GM12878 (cell line): Measurements from ENCODE around the gene PPP1R12B. TPM values are rescaled to one million over a fixed set of nuclear protein-coding genes. Genes with fewer than 3 reads are reported as not detected.

Source experiments
- ATAC-seq: fragments of 200-7000 bp; cut with Tn5 transposase; 3 replicates; pipeline ENCODE4 v1.9.1; 2020; ENCODE audit warnings: mild to moderate bottlenecking, moderate library complexity
- BruUV-seq: library from RNA; stranded (reverse); fragments of 400-500 nt; replicated peaks from 2 replicates; lab custom pipeline; 2021; lab: Mats Ljungman, UMichigan
- CTCF ChIA-PET: fragments of 300-600 bp; sonication (Branson Sonifier 250); formaldehyde crosslinking; extraction: SDS; loops from one replicate; lab custom pipeline; 2021; ENCODE audit warnings: inconsistent platforms; lab: Yijun Ruan, JAX
- POLR2A ChIA-PET: fragments of 350-600 bp; formaldehyde crosslinking; extraction: SDS; loops from one replicate; lab custom pipeline; 2021; ENCODE audit warnings: inconsistent platforms; lab: Charles Lee
- RAD21 ChIA-PET: fragments of 300-600 bp; sonication (Branson Sonifier 250); formaldehyde crosslinking; loops from one replicate; lab custom pipeline; 2023; ENCODE audit warnings: antibody characterized with exemption; ENCODE audit not compliant: unreplicated experiment; lab: Charles Lee
- SMC1A ChIA-PET: fragments of 300-600 bp; sonication (Branson Sonifier 250); formaldehyde crosslinking; loops from one replicate; lab custom pipeline; 2023; ENCODE audit not compliant: unreplicated experiment, uncharacterized antibody; lab: Charles Lee
- DNase-seq: peaks from one replicate; pipeline ENCODE4 v3.0.0-alpha.2; 2011; ENCODE audit warnings: low read depth, low spot score
- FAIRE-seq: peaks from 3 replicates; lab custom pipeline; 2011; peaks lifted over from hg19 to GRCh38; lab: Jason Lieb, UNC
- H2AFZ ChIP-seq: 2 replicates; pipeline ENCODE4 v1.6.0; 2011; ENCODE audit warnings: low read depth, low read length, control low read depth; ENCODE audit not compliant: control insufficient read depth
- H3K27ac ChIP-seq: 2 replicates; pipeline ENCODE4 v1.5.1; 2011; ENCODE audit warnings: control low read depth; ENCODE audit not compliant: control insufficient read depth, insufficient read depth
- H3K27me3 ChIP-seq, 2 experiments: replicated peaks in 1 of 2; 2 replicates each; pipeline versions ENCODE4 v1.6.0 to v1.6.1; 2011; ENCODE audit warnings: low read length in 1 of 2; ENCODE audit not compliant: control insufficient read depth in 2 of 2, insufficient read depth in 2 of 2
- H3K36me3 ChIP-seq, 2 experiments: 2 replicates each; pipeline ENCODE4 v1.5.1; 2011; ENCODE audit warnings: low read length in 1 of 2; ENCODE audit not compliant: control insufficient read depth in 2 of 2, insufficient read depth in 2 of 2
- H3K4me1 ChIP-seq: 2 replicates; pipeline ENCODE4 v1.6.1; 2011; ENCODE audit warnings: mild to moderate bottlenecking, low read length, moderate library complexity, mixed read lengths; ENCODE audit not compliant: control insufficient read depth, insufficient read depth
- H3K4me2 ChIP-seq: 2 replicates; pipeline ENCODE4 v1.6.0; 2011; ENCODE audit warnings: control low read depth; ENCODE audit not compliant: control insufficient read depth, insufficient read depth
- H3K4me3 ChIP-seq: fragments of 200-600 bp; sonication (generic); 2 replicates; pipeline ENCODE4 v1.5.1; 2016
- H3K79me2 ChIP-seq: 2 replicates; pipeline ENCODE4 v1.6.0; 2011; ENCODE audit warnings: low read length; ENCODE audit not compliant: control insufficient read depth, insufficient read depth
- H3K9ac ChIP-seq: 2 replicates; pipeline ENCODE4 v1.8.0; 2011; ENCODE audit warnings: low read length, control low read depth, mixed read lengths; ENCODE audit not compliant: control insufficient read depth, insufficient read depth
- H3K9me3 ChIP-seq: replicated peaks from 3 replicates; pipeline ENCODE4 v1.5.1; 2011; ENCODE audit warnings: mild to moderate bottlenecking, low read length; ENCODE audit not compliant: control insufficient read depth, insufficient read depth
- H4K20me1 ChIP-seq: 2 replicates; pipeline ENCODE4 v1.6.0; 2011; ENCODE audit not compliant: control insufficient read depth, insufficient read depth
- BRCA1 ChIP-seq: IDR thresholded peaks from 2 replicates; pipeline ENCODE4 v1.6.1; 2011; ENCODE audit warnings: low read depth, low read length, improper control_type of control experiment
- DPF2 ChIP-seq: fragments of 450-650 bp; IDR thresholded peaks from 2 replicates; pipeline ENCODE4 v1.6.1; 2017; ENCODE audit warnings: mild to moderate bottlenecking
- HDAC6 ChIP-seq: fragments of 200-600 bp; sonication (generic); IDR thresholded peaks from one replicate; pipeline ENCODE4 v1.8.0; 2017; ENCODE audit warnings: antibody characterized with exemption; ENCODE audit not compliant: unreplicated experiment
- HDGF ChIP-seq: fragments of 450-650 bp; IDR thresholded peaks from 2 replicates; pipeline ENCODE4 v1.6.1; 2016; ENCODE audit warnings: antibody characterized with exemption
- IRF5 ChIP-seq: fragments of 450-650 bp; IDR thresholded peaks from 2 replicates; pipeline ENCODE4 v1.6.1; 2017; ENCODE audit warnings: borderline replicate concordance
- NR2C2 ChIP-seq: IDR thresholded peaks from 2 replicates; pipeline ENCODE4 v1.6.1; 2011; ENCODE audit warnings: borderline replicate concordance, low read depth; ENCODE audit not compliant: control insufficient read depth, insufficient read length
- RAD21 ChIP-seq: IDR thresholded peaks from 2 replicates; pipeline ENCODE4 v1.6.1; 2011; ENCODE audit warnings: mild to moderate bottlenecking, low read depth, low read length, moderate library complexity; ENCODE audit not compliant: insufficient read depth
- RB1 ChIP-seq: fragments of 450-650 bp; formaldehyde crosslinking; IDR thresholded peaks from 2 replicates; pipeline ENCODE4 v1.6.1; 2017; ENCODE audit warnings: mild to moderate bottlenecking, borderline replicate concordance
- SMC3 ChIP-seq: IDR thresholded peaks from 2 replicates; pipeline ENCODE4 v1.6.1; 2011; ENCODE audit warnings: low read length, improper control_type of control experiment, borderline replicate concordance
- SUPT20H ChIP-seq: IDR thresholded peaks from 2 replicates; pipeline ENCODE4 v1.6.1; 2011; ENCODE audit warnings: low read depth, mild to moderate bottlenecking, low read length, moderate library complexity, borderline replicate concordance; ENCODE audit not compliant: control insufficient read depth
- TAF1 ChIP-seq: IDR thresholded peaks from 2 replicates; pipeline ENCODE4 v1.6.1; 2011; ENCODE audit warnings: mild to moderate bottlenecking, low read depth, low read length, borderline replicate concordance
- TCF12 ChIP-seq: IDR thresholded peaks from 2 replicates; pipeline ENCODE4 v1.6.1; 2011; ENCODE audit warnings: low read depth, mild to moderate bottlenecking, low read length
- ZNF217 ChIP-seq: fragments of 450-650 bp; IDR thresholded peaks from 2 replicates; pipeline ENCODE4 v1.6.1; 2017; ENCODE audit warnings: antibody characterized with exemption, mild to moderate bottlenecking
- ZNF384 ChIP-seq: IDR thresholded peaks from 2 replicates; pipeline ENCODE4 v1.6.1; 2012; ENCODE audit warnings: low read depth, mild to moderate bottlenecking, low read length, improper control_type of control experiment, borderline replicate concordance
- WGBS: methylation state at CpG from one replicate; pipeline ENCODE4 v1.1.6; 2016; ENCODE audit warnings: low lambda C conversion rate; ENCODE audit not compliant: insufficient replicate concordance, insufficient coverage; ENCODE audit errors: missing lambda C conversion rate; 5-methylcytosine and 5-hydroxymethylcytosine counted together
- in situ Hi-C: fragments of 300-500 bp; cut with MboI; formaldehyde crosslinking; loops from 9 replicates; pipeline ENCODE4 v1.14.3; 2018; ENCODE audit warnings: mixed read lengths
- intact Hi-C: fragments of 100-400 bp; cut with micrococcal nuclease; formaldehyde crosslinking; loops from one replicate; pipeline ENCODE4 v1.14.2; 2022; ENCODE audit not compliant: unreplicated experiment
- polyA plus RNA-seq, 11 experiments: library from polyadenylated mRNA; depleted of rRNA in 4 of 11; unstranded in 6 of 11; stranded (reverse) in 5 of 11; fragments of >200 nt; fragmentation: Nextera tagmentation in 4 of 11; fragmentation: Illumina TruSeq in 1 of 11; extraction: Ambion mirVana in 4 of 11; extraction: Trizol in 1 of 11; gene quantifications; 1 replicate in 1 of 11; 2 replicates in 10 of 11; pipeline versions ENCODE4 v1.2.1 to v1.2.3, GENCODE V29; 2011 to 2016; ENCODE audit warnings: inconsistent platforms in 2 of 11, missing spikeins in 2 of 11, low read depth in 1 of 11
- total RNA-seq, 4 experiments: library from RNA; depleted of rRNA in 3 of 4; stranded (reverse); fragments of >200 nt in 3 of 4; fragmentation: Illumina TruSeq in 1 of 4; extraction: Trizol in 1 of 4; gene quantifications; 2 replicates each; pipeline versions ENCODE4 v1.2.1 to v1.2.3, GENCODE V29; 2013 to 2021
- TF ChIP-seq, protein P1 (sequence below): fragments of 450-650 bp; conservative IDR thresholded peaks from 2 replicates; pipeline ENCODE4 v1.6.1; 2017; ENCODE audit warnings: mild to moderate bottlenecking, moderate library complexity

Gene PPP1R12B
- total and polyA plus RNA-seq, 10 of the 15 experiments (the other 5 are each of a cell fraction or from before 2014, with no cell fraction given): 0.29 to 9.4 (median 4.7) TPM

- Histone ChIP-seq H3K9ac (no peak overlapping the region), H3K27ac (no peak overlapping the region), H3K4me3 (no peak overlapping the region), H3K4me2 (no peak overlapping the region), H3K27me3 (no peaks in the 10 kb centered on the region), H3K36me3 (no peaks in the 10 kb centered on the region), H3K79me2 (no peaks in the 10 kb centered on the region), H4K20me1 (no peaks in the 10 kb centered on the region), H3K4me1 (peaks cover 34% of the 10 kb centered on the region), H2AFZ (no peak overlapping the region), H3K9me3 (no peaks in the 10 kb centered on the region)
- FAIRE-seq (no peak), DNase-seq (no peak), ATAC-seq (no peak)
- no TSS peak for BruUV-seq
- RAD21 ChIA-PET: no interaction called here
- no peak for TF ChIP-seq ZNF217
- TF ChIP-seq RB1: no peak
- no peak for TF ChIP-seq NR2C2
- no peak for TF ChIP-seq SUPT20H
- TF ChIP-seq SMC3: no peak
- no peak for TF ChIP-seq DPF2
- no peak for TF ChIP-seq ZNF384
- no peak for TF ChIP-seq BRCA1
- no peak for TF ChIP-seq TCF12
- no peak for TF ChIP-seq TAF1
- TF ChIP-seq, protein P1, sequence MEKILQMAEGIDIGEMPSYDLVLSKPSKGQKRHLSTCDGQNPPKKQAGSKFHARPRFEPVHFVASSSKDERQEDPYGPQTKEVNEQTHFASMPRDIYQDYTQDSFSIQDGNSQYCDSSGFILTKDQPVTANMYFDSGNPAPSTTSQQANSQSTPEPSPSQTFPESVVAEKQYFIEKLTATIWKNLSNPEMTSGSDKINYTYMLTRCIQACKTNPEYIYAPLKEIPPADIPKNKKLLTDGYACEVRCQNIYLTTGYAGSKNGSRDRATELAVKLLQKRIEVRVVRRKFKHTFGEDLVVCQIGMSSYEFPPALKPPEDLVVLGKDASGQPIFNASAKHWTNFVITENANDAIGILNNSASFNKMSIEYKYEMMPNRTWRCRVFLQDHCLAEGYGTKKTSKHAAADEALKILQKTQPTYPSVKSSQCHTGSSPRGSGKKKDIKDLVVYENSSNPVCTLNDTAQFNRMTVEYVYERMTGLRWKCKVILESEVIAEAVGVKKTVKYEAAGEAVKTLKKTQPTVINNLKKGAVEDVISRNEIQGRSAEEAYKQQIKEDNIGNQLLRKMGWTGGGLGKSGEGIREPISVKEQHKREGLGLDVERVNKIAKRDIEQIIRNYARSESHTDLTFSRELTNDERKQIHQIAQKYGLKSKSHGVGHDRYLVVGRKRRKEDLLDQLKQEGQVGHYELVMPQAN: no peak
- TF ChIP-seq RAD21: no peak
- TF ChIP-seq HDGF: no peak
- no peak for TF ChIP-seq HDAC6
- no peak for TF ChIP-seq IRF5
- POLR2A ChIA-PET: no interaction called here
- intact Hi-C loops (no loop called here), in situ Hi-C loops (no loop called here)
- 94% methylated on average over 4 of the region's 4 CpGs for WGBS
- CTCF ChIA-PET: interaction anchor here (1.4 to 4.2 kb wide), 2 partner anchors 13 to 106 kb away, joined by 3 to 18 read pairs; no protein-coding TSS in a partner anchor
- SMC1A ChIA-PET: interaction anchor here (2.7 kb wide), 1 partner anchor 39 kb away, joined by 8 read pairs; no protein-coding TSS in a partner anchor
Measured at GRCh38 chr1:202613571-202613970, 265.1 kb downstream of the PPP1R12B start.
